K562 (cell line): ENCODE data around the gene CMIP. TPM values are rescaled to one million over a fixed set of nuclear protein-coding genes. Genes with fewer than 3 reads are reported as not detected.

Experiments used
- BACH1 ChIP-seq: fragments of 200-800 bp; sonication (Bioruptor generic); IDR thresholded peaks from 2 replicates; pipeline ENCODE4 v1.6.1; 2016; ENCODE audit warnings: missing genetic modification characterization, missing compliant biosample characterization
- CCAR2 ChIP-seq: fragments of 200-400 bp; formaldehyde crosslinking; IDR thresholded peaks from 2 replicates; pipeline ENCODE4 v1.6.1; 2017; ENCODE audit warnings: mild to moderate bottlenecking, low read depth, low read length
- CREM ChIP-seq: IDR thresholded peaks from 2 replicates; pipeline ENCODE4 v1.6.1; 2014; ENCODE audit warnings: antibody characterized with exemption, low read depth
- EP400 ChIP-seq: fragments of 450-650 bp; IDR thresholded peaks from 2 replicates; pipeline ENCODE4 v1.6.1; 2017; ENCODE audit warnings: antibody characterized with exemption, mild to moderate bottlenecking, moderate library complexity
- MECOM ChIP-seq: fragments of 250-450 bp; sonication (Bioruptor Pico); IDR thresholded peaks from 2 replicates; pipeline ENCODE4 v1.8.0; 2022; ENCODE audit warnings: inconsistent platforms
- MXI1 ChIP-seq: IDR thresholded peaks from 2 replicates; pipeline ENCODE4 v1.6.1; 2011; ENCODE audit warnings: low read depth, mild to moderate bottlenecking, improper control_type of control experiment, low read length
- NCOR1 ChIP-seq: fragments of 450-650 bp; IDR thresholded peaks from 2 replicates; pipeline ENCODE4 v1.6.1; 2016; ENCODE audit warnings: mild to moderate bottlenecking, moderate library complexity
- NELFE ChIP-seq: IDR thresholded peaks from 2 replicates; pipeline ENCODE4 v1.6.1; 2011; ENCODE audit warnings: mild to moderate bottlenecking; ENCODE audit not compliant: insufficient read depth, insufficient read length
- NFIX ChIP-seq: fragments of 250-450 bp; sonication (Bioruptor Pico); IDR thresholded peaks from 2 replicates; pipeline ENCODE4 v1.4.0; 2020; ENCODE audit warnings: low read depth, mild to moderate bottlenecking, moderate library complexity
- NFRKB ChIP-seq: fragments of 450-650 bp; IDR thresholded peaks from 2 replicates; pipeline ENCODE4 v1.6.1; 2016; ENCODE audit warnings: low read depth
- PTTG1 ChIP-seq: fragments of 450-650 bp; IDR thresholded peaks from 2 replicates; pipeline ENCODE4 v1.6.1; 2016; ENCODE audit warnings: low read depth, mild to moderate bottlenecking, missing genetic modification characterization, missing compliant biosample characterization
- ZEB2 ChIP-seq: fragments of 450-650 bp; IDR thresholded peaks from 2 replicates; pipeline ENCODE4 v1.6.1; 2016
- ZNF668 ChIP-seq: fragments of 250-450 bp; sonication (Bioruptor Pico); IDR thresholded peaks from 2 replicates; pipeline ENCODE4 v1.8.0; 2022; ENCODE audit warnings: mild to moderate bottlenecking, inconsistent platforms
- polyA plus RNA-seq, 8 experiments: library from polyadenylated mRNA; depleted of rRNA in 4 of 8; stranded (reverse) in 5 of 8; unstranded in 3 of 8; fragments of >200 nt; fragmentation: Nextera tagmentation in 2 of 8; fragmentation: Illumina TruSeq in 1 of 8; extraction: Ambion mirVana in 2 of 8; extraction: Trizol in 1 of 8; gene quantifications; 2 replicates each; pipeline versions ENCODE4 v1.2.1 to v1.2.3, GENCODE V29; 2011 to 2014; ENCODE audit warnings: inconsistent platforms in 1 of 8, missing spikeins in 1 of 8
- total RNA-seq, 7 experiments: library from RNA; depleted of rRNA in 6 of 7; stranded (reverse); fragments of >200 nt in 6 of 7; fragmentation: Illumina TruSeq in 2 of 7; extraction: Trizol in 2 of 7; gene quantifications; 2 replicates each; pipeline versions ENCODE4 v1.2.1 to v1.2.3, GENCODE V29; 2011 to 2021; ENCODE audit warnings: low replicate concordance in 1 of 7
- TF ChIP-seq, protein P1 (sequence below), 3 experiments: fragments of 200-800 bp in 1 of 3; fragments of 250-450 bp in 1 of 3; fragments of 450-650 bp in 1 of 3; sonication (Bioruptor Pico) in 1 of 3; sonication (Bioruptor generic) in 1 of 3; formaldehyde crosslinking in 1 of 3; IDR thresholded peaks; 2 replicates each; pipeline versions ENCODE4 v1.6.1 to v1.8.0; 2016 to 2022; ENCODE audit warnings: mild to moderate bottlenecking in 2 of 3, missing genetic modification characterization in 2 of 3, missing compliant biosample characterization in 1 of 3, moderate library complexity in 1 of 3
- TF ChIP-seq, protein P2 (sequence below): fragments of 250-450 bp; sonication (Bioruptor Pico); IDR thresholded peaks from 2 replicates; pipeline ENCODE4 v1.4.0; 2020
- TF ChIP-seq, protein P3 (sequence below): fragments of 250-450 bp; sonication (Bioruptor Pico); IDR thresholded peaks from 2 replicates; pipeline ENCODE4 v1.9.0; 2021; ENCODE audit warnings: mild to moderate bottlenecking, inconsistent platforms

CMIP gene
- total and polyA plus RNA-seq, 9 of the 15 experiments (the other 6 are each of a cell fraction or from before 2014, with no cell fraction given): 0.94 to 82.5 (median 10.3) TPM

DNA sequence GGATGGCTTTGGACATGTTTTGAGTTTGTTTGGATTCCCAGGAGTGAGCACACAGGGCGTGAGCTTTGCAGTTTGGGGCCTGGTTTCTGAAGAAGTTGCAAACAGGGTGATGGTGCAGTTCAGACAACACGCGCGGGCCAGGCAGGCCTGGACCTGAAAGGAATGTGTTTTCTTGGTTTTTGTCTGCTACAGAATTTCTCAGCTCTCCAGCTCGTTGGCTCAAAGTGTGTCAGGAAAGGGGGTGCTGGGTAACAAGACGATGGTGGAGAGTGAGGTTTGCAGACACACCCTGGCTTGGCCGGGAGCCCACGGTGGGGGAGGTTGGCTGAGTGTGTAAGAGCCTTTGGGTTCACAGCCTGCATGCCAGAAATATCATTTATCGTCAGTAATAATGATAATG lies 82.3 kb downstream of the CMIP start (continued):
- TF ChIP-seq PTTG1 (tag): no peak
- TF ChIP-seq CREM: 0 out of 2 replicates have a peak, but pooled peaks have one; percentile 9
- TF ChIP-seq, protein P1, sequence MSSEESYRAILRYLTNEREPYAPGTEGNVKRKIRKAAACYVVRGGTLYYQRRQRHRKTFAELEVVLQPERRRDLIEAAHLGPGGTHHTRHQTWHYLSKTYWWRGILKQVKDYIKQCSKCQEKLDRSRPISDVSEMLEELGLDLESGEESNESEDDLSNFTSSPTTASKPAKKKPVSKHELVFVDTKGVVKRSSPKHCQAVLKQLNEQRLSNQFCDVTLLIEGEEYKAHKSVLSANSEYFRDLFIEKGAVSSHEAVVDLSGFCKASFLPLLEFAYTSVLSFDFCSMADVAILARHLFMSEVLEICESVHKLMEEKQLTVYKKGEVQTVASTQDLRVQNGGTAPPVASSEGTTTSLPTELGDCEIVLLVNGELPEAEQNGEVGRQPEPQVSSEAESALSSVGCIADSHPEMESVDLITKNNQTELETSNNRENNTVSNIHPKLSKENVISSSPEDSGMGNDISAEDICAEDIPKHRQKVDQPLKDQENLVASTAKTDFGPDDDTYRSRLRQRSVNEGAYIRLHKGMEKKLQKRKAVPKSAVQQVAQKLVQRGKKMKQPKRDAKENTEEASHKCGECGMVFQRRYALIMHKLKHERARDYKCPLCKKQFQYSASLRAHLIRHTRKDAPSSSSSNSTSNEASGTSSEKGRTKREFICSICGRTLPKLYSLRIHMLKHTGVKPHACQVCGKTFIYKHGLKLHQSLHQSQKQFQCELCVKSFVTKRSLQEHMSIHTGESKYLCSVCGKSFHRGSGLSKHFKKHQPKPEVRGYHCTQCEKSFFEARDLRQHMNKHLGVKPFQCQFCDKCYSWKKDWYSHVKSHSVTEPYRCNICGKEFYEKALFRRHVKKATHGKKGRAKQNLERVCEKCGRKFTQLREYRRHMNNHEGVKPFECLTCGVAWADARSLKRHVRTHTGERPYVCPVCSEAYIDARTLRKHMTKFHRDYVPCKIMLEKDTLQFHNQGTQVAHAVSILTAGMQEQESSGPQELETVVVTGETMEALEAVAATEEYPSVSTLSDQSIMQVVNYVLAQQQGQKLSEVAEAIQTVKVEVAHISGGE (CRISPR knock-in tag; IDR thresholded peaks at IDR 0.05): no peak
- no peak for TF ChIP-seq ZEB2
- TF ChIP-seq, protein P2, sequence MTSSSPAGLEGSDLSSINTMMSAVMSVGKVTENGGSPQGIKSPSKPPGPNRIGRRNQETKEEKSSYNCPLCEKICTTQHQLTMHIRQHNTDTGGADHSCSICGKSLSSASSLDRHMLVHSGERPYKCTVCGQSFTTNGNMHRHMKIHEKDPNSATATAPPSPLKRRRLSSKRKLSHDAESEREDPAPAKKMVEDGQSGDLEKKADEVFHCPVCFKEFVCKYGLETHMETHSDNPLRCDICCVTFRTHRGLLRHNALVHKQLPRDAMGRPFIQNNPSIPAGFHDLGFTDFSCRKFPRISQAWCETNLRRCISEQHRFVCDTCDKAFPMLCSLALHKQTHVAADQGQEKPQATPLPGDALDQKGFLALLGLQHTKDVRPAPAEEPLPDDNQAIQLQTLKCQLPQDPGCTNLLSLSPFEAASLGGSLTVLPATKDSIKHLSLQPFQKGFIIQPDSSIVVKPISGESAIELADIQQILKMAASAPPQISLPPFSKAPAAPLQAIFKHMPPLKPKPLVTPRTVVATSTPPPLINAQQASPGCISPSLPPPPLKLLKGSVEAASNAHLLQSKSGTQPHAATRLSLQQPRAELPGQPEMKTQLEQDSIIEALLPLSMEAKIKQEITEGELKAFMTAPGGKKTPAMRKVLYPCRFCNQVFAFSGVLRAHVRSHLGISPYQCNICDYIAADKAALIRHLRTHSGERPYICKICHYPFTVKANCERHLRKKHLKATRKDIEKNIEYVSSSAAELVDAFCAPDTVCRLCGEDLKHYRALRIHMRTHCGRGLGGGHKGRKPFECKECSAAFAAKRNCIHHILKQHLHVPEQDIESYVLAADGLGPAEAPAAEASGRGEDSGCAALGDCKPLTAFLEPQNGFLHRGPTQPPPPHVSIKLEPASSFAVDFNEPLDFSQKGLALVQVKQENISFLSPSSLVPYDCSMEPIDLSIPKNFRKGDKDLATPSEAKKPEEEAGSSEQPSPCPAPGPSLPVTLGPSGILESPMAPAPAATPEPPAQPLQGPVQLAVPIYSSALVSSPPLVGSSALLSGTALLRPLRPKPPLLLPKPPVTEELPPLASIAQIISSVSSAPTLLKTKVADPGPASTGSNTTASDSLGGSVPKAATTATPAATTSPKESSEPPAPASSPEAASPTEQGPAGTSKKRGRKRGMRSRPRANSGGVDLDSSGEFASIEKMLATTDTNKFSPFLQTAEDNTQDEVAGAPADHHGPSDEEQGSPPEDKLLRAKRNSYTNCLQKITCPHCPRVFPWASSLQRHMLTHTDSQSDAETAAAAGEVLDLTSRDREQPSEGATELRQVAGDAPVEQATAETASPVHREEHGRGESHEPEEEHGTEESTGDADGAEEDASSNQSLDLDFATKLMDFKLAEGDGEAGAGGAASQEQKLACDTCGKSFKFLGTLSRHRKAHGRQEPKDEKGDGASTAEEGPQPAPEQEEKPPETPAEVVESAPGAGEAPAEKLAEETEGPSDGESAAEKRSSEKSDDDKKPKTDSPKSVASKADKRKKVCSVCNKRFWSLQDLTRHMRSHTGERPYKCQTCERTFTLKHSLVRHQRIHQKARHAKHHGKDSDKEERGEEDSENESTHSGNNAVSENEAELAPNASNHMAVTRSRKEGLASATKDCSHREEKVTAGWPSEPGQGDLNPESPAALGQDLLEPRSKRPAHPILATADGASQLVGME: no peak
- no peak for TF ChIP-seq MXI1
- no peak for TF ChIP-seq NELFE
- TF ChIP-seq, protein P3, sequence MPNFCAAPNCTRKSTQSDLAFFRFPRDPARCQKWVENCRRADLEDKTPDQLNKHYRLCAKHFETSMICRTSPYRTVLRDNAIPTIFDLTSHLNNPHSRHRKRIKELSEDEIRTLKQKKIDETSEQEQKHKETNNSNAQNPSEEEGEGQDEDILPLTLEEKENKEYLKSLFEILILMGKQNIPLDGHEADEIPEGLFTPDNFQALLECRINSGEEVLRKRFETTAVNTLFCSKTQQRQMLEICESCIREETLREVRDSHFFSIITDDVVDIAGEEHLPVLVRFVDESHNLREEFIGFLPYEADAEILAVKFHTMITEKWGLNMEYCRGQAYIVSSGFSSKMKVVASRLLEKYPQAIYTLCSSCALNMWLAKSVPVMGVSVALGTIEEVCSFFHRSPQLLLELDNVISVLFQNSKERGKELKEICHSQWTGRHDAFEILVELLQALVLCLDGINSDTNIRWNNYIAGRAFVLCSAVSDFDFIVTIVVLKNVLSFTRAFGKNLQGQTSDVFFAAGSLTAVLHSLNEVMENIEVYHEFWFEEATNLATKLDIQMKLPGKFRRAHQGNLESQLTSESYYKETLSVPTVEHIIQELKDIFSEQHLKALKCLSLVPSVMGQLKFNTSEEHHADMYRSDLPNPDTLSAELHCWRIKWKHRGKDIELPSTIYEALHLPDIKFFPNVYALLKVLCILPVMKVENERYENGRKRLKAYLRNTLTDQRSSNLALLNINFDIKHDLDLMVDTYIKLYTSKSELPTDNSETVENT: no peak
- no peak for TF ChIP-seq NFIX (CRISPR knock-in tag)
- no peak for TF ChIP-seq MECOM
- TF ChIP-seq CCAR2: no peak
- no peak for TF ChIP-seq BACH1 (tag)
- TF ChIP-seq ZNF668 (CRISPR knock-in tag): no peak
- no peak for TF ChIP-seq EP400
- TF ChIP-seq NCOR1: no peak
- no peak for TF ChIP-seq NFRKB
